HG03354 (cell line): ENCODE results near the gene SDC3.

Source experiments
- ATAC-seq: cut with Tn5 transposase; IDR thresholded peaks from one replicate; pipeline ENCODE4 v1.9.1; 2021; ENCODE audit warnings: mild to moderate bottlenecking; ENCODE audit not compliant: unreplicated experiment, poor library complexity, severe bottlenecking

SDC3 gene

GRCh38 chr1:30860320-30860652 is 48.3 kb downstream of the SDC3 start:
- ATAC-seq: no peak

GRCh38 chr1:30857964-30858363 is 50.6 kb downstream of the SDC3 start:
- ATAC-seq: no peak

- ATAC-seq: no peak
These were observed 51.5 kb downstream of the SDC3 start for GRCh38 chr1:30857062-30857461.

GRCh38 chr1:30856260-30856790 is 52.2 kb downstream of the SDC3 start:
- ATAC-seq: no peak

- no peak for ATAC-seq
These were observed 52.8 kb downstream of the SDC3 start for GRCh38 chr1:30855686-30856259.

- ATAC-seq: no peak
These were observed 55.2 kb downstream of the SDC3 start for GRCh38 chr1:30853350-30853749.

- ATAC-seq: no peak
These were observed 56.5 kb downstream of the SDC3 start for GRCh38 chr1:30852026-30852425.

- ATAC-seq: no peak
These were observed 57.3 kb downstream of the SDC3 start for GRCh38 chr1:30851286-30851685.

- ATAC-seq: no peak
These were observed 58.0 kb downstream of the SDC3 start for GRCh38 chr1:30850607-30851006.

GRCh38 chr1:30848130-30848529 is 60.4 kb downstream of the SDC3 start:
- no peak for ATAC-seq

GRCh38 chr1:30847358-30847972 is 61.1 kb downstream of the SDC3 start:
- no peak for ATAC-seq

- ATAC-seq: no peak
These were observed 62.0 kb downstream of the SDC3 start for GRCh38 chr1:30846587-30846986.

GRCh38 chr1:30845904-30846290 is 62.7 kb downstream of the SDC3 start:
- ATAC-seq: no peak

GRCh38 chr1:30845237-30845903 is 63.2 kb downstream of the SDC3 start:
- ATAC-seq: no peak

GRCh38 chr1:30844631-30845030 is 63.9 kb downstream of the SDC3 start:
- ATAC-seq: no peak

- no peak for ATAC-seq
These were observed 65.7 kb downstream of the SDC3 start for GRCh38 chr1:30842697-30843354.

- ATAC-seq: no peak
These were observed 67.5 kb downstream of the SDC3 start for GRCh38 chr1:30840904-30841598.

GRCh38 chr1:30839827-30840359 is 68.7 kb downstream of the SDC3 start:
- ATAC-seq: no peak

GRCh38 chr1:30838996-30839395 is 69.6 kb downstream of the SDC3 start:
- ATAC-seq: no peak

- ATAC-seq: no peak
These were observed 70.9 kb downstream of the SDC3 start for GRCh38 chr1:30837653-30838052.
